Measurements from ENCODE around the gene SLC25A12. TPM values are rescaled to one million over a fixed set of nuclear protein-coding genes. Genes with fewer than 3 reads are reported as not detected.
"Not testable (repeated sequence)": the region's sequence is repeated elsewhere in the genome, so short reads cannot be mapped to it uniquely, and the experiment has no call there.

SLC25A12 gene
- total RNA-seq, 1 donor from 2014 or later, result 10.8 TPM

GRCh38 chr2:171813729-171814128 lies 80.3 kb downstream of the SLC25A12 start:
- no peak for TF ChIP-seq CTCF (IDR thresholded peaks at IDR 0.05)
- Histone ChIP-seq H3K4me3 (no peak overlapping the region), H3K36me3 (peaks cover 13% of the 10 kb centered on the region), H3K27me3 (ENCODE audit: low read depth) (no peaks in the 10 kb centered on the region), H3K27ac (no peak overlapping the region), H3K4me1 (no peaks in the 10 kb centered on the region), H3K9me3 (no peaks in the 10 kb centered on the region)
- intact Hi-C loops (cut with DNase I), result loop anchor here (10.0 kb wide), 1 partner anchor 291 kb away; the partner anchor contains the start of gene DLX2
- ATAC-seq, result no peak
- DNase-seq, result no peak

GRCh38 chr2:171813126-171813525 lies 80.9 kb downstream of the SLC25A12 start:
- ATAC-seq, result no peak
- intact Hi-C loops (cut with DNase I), result loop anchor here (10.0 kb wide), 1 partner anchor 292 kb away; the partner anchor contains the start of gene DLX2
- H3K27ac ChIP-seq, result no peak overlapping the region
- H3K27me3 ChIP-seq (ENCODE audit: low read depth), result no peaks in the 10 kb centered on the region
- H3K4me3 ChIP-seq, result no peak overlapping the region
- H3K36me3 ChIP-seq, result peaks cover 13% of the 10 kb centered on the region
- no peak for DNase-seq
- TF ChIP-seq CTCF (IDR thresholded peaks at IDR 0.05), result no peak
- H3K4me1 ChIP-seq, result no peaks in the 10 kb centered on the region
- H3K9me3 ChIP-seq, result no peaks in the 10 kb centered on the region

- H3K9me3 ChIP-seq, result no peaks in the 10 kb centered on the region
- no peak overlapping the region for H3K27ac ChIP-seq
- H3K36me3 ChIP-seq, result peaks cover 17% of the 10 kb centered on the region
- no peaks in the 10 kb centered on the region for H3K4me1 ChIP-seq
- ATAC-seq, result peak in 1 of 2 donors; percentile 45
- TF ChIP-seq CTCF (IDR thresholded peaks at IDR 0.05), result peak; percentile 30
- DNase-seq, result no peak
- no peak overlapping the region for H3K4me3 ChIP-seq
- intact Hi-C loops (cut with DNase I), result loop anchor here (10.0 kb wide), 1 partner anchor 294 kb away; the partner anchor contains the start of gene DLX2
- no peaks in the 10 kb centered on the region for H3K27me3 ChIP-seq (ENCODE audit: low read depth)
Measured at GRCh38 chr2:171811245-171811628, 82.8 kb downstream of the SLC25A12 start.

GRCh38 chr2:171810422-171811244 lies 83.4 kb downstream of the SLC25A12 start:
- Histone ChIP-seq H3K27me3 (ENCODE audit: low read depth) (no peaks in the 10 kb centered on the region), H3K4me3 (no peak overlapping the region), H3K9me3 (no peaks in the 10 kb centered on the region), H3K36me3 (peaks cover 23% of the 10 kb centered on the region), H3K27ac (no peak overlapping the region), H3K4me1 (no peaks in the 10 kb centered on the region)
- ATAC-seq (no peak), DNase-seq (no peak)
- TF ChIP-seq CTCF (IDR thresholded peaks at IDR 0.05), result no peak
- intact Hi-C loops (cut with DNase I), result loop anchor here (10.0 kb wide), 1 partner anchor 294 kb away; the partner anchor contains the start of gene DLX2

- intact Hi-C loops (cut with DNase I); DNase-seq; H3K9me3 ChIP-seq; ATAC-seq; H3K27ac ChIP-seq; H3K4me3 ChIP-seq; H3K4me1 ChIP-seq; H3K27me3 ChIP-seq (ENCODE audit: low read depth): not testable (repeated sequence)
- H3K36me3 ChIP-seq, result peaks cover 14% of the 10 kb centered on the region
Measured at GRCh38 chr2:171808885-171809284, 85.2 kb downstream of the SLC25A12 start.

GRCh38 chr2:171807831-171808393 lies 86.1 kb downstream of the SLC25A12 start:
- Histone ChIP-seq H3K4me1 (no peaks in the 10 kb centered on the region), H3K9me3 (no peaks in the 10 kb centered on the region), H3K27me3 (ENCODE audit: low read depth) (no peaks in the 10 kb centered on the region), H3K27ac (no peak overlapping the region), H3K4me3 (no peak overlapping the region), H3K36me3 (peaks cover 14% of the 10 kb centered on the region)
- intact Hi-C loops (cut with DNase I), result no loop called here
- TF ChIP-seq CTCF (IDR thresholded peaks at IDR 0.05), result no peak
- DNase-seq (no peak), ATAC-seq (no peak)
